Measurements from ENCODE around the gene FOXD1. TPM values are rescaled to one million over a fixed set of nuclear protein-coding genes. Genes with fewer than 3 reads are reported as not detected.

FOXD1 gene
- total RNA-seq, 2 experiments from 2014 or later, result 0.35 TPM; not detected in 1

Other genes starting within 250 kb of the FOXD1 start
- gene BTF3, start 49.7 kb upstream of the FOXD1 start, total RNA-seq, result 100 to 1,000 TPM; 808 to 815 TPM
- 10 to 100 TPM; 43.4 to 44.1 TPM for gene ANKRA2, start 116.9 kb upstream of the FOXD1 start, total RNA-seq
- gene UTP15, start 117.0 kb upstream of the FOXD1 start, total RNA-seq, result 10 to 100 TPM; 60.9 to 69.1 TPM
- not detected for gene ARHGEF28, start 177.4 kb upstream of the FOXD1 start, total RNA-seq